Measurements from ENCODE around the gene RNF4. TPM values are rescaled to one million over a fixed set of nuclear protein-coding genes. Genes with fewer than 3 reads are reported as not detected.
"Not testable (repeated sequence)": the region's sequence is repeated elsewhere in the genome, so short reads cannot be mapped to it uniquely, and the experiment has no call there.

RNF4 gene
- total and polyA plus RNA-seq, 10 of the 15 experiments (the other 5 are each of a cell fraction or from before 2014, with no cell fraction given), result 34.9 to 145 (median 76.1) TPM

DNA sequence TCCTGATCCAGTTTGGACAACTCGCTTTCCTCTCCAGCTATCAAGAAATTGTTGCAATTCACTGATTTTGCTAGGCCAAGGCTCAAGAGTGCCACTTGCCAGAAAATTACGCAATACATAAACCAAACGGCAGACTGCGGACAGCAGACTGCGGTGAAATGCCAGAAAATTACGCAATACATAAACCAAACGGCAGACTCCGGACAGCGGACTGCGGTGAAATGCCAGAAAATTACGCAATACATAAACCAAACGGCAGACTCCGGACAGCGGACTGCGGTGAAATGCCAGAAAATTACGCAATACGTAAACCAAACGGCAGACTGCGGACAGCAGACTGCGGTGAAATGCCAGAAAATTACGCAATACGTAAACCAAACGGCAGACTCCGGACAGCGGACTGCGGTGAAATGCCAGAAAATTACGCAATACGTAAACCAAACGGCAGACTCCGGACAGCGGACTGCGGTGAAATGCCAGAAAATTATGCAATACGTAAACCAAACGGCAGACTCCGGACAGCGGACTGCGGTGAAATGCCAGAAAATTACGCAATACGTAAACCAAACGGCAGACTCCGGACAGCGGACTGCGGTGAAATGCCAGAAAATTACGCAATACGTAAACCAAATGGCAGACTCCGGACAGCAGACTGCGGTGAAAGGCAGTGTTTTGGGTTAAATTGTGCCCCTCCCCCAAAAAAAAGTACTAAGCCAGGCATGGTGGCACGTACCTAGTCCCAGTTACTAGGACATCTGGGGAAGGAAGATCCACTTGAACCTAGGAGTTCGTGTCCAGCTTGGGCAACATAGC, 38.8 kb upstream of the RNF4 start:
- FAIRE-seq; H3K36me3 ChIP-seq (ENCODE audit: control insufficient read depth in 2 of 2, insufficient read depth in 2 of 2, low read length in 1 of 2); H3K9me3 ChIP-seq (replicated peaks; ENCODE audit: control insufficient read depth, insufficient read depth, low read length); CTCF ChIA-PET; H3K4me3 ChIP-seq; H3K4me1 ChIP-seq (ENCODE audit: control insufficient read depth, insufficient read depth, low read length); POLR2A ChIA-PET; BruUV-seq (replicated peaks); H3K9ac ChIP-seq (ENCODE audit: control insufficient read depth, insufficient read depth, low read length); SMC1A ChIA-PET (ENCODE audit: uncharacterized antibody, unreplicated experiment); H4K20me1 ChIP-seq (ENCODE audit: control insufficient read depth, insufficient read depth); DNase-seq (ENCODE audit: low read depth, low spot score); H2AFZ ChIP-seq (ENCODE audit: control insufficient read depth, low read depth, low read length); H3K79me2 ChIP-seq (ENCODE audit: control insufficient read depth, insufficient read depth, low read length); intact Hi-C loops (cut with micrococcal nuclease; ENCODE audit: unreplicated experiment); H3K4me2 ChIP-seq (ENCODE audit: control insufficient read depth, insufficient read depth); in situ Hi-C loops (cut with MboI); RAD21 ChIA-PET (ENCODE audit: unreplicated experiment); ATAC-seq; H3K27me3 ChIP-seq (replicated peaks in 1 of 2; ENCODE audit: control insufficient read depth in 2 of 2, insufficient read depth in 2 of 2, low read length in 1 of 2); H3K27ac ChIP-seq (ENCODE audit: control insufficient read depth, insufficient read depth): not testable (repeated sequence)
- 76% methylated on average over 19 of the region's 49 CpGs for WGBS (ENCODE audit: insufficient coverage, insufficient replicate concordance, low lambda C conversion rate, missing lambda C conversion rate)

DNA sequence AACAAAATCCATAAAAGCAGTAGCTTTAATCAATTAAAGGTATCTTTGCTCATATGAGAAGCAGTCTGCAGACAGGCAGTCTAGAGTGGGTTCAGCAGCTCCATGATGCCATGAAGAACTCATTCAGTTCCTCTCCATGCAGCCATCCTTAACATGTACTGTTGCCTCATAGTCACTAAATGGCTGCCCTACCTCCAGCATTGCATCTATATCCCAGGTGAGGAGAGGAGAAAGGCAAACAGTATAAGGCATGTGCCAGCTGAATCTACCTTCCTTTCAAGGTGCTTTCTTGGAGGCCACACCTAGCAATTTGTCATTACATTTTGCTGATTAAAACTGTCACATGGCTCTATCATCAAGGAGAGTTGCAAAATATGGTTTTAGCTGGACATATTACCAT, 36.9 kb upstream of the RNF4 start:
- SMC1A ChIA-PET (ENCODE audit: uncharacterized antibody, unreplicated experiment), result no interaction called here
- FAIRE-seq (no peak), ATAC-seq (no peak), DNase-seq (ENCODE audit: low read depth, low spot score) (no peak)
- Histone ChIP-seq H3K36me3 (ENCODE audit: control insufficient read depth in 2 of 2, insufficient read depth in 2 of 2, low read length in 1 of 2) (no peaks in the 10 kb centered on the region), H3K4me3 (no peak overlapping the region), H3K9ac (ENCODE audit: control insufficient read depth, insufficient read depth, low read length) (no peak overlapping the region), H2AFZ (ENCODE audit: control insufficient read depth, low read depth, low read length) (no peak overlapping the region), H3K27ac (ENCODE audit: control insufficient read depth, insufficient read depth) (no peak overlapping the region), H3K4me2 (ENCODE audit: control insufficient read depth, insufficient read depth) (no peak overlapping the region), H3K79me2 (ENCODE audit: control insufficient read depth, insufficient read depth, low read length) (no peaks in the 10 kb centered on the region), H3K9me3 (replicated peaks; ENCODE audit: control insufficient read depth, insufficient read depth, low read length) (no peaks in the 10 kb centered on the region), H3K27me3 (replicated peaks in 1 of 2; ENCODE audit: control insufficient read depth in 2 of 2, insufficient read depth in 2 of 2, low read length in 1 of 2) (no peaks in the 10 kb centered on the region), H3K4me1 (ENCODE audit: control insufficient read depth, insufficient read depth, low read length) (no peaks in the 10 kb centered on the region), H4K20me1 (ENCODE audit: control insufficient read depth, insufficient read depth) (no peaks in the 10 kb centered on the region)
- TF ChIP-seq EZH2 (IDR thresholded peaks at IDR 0.05; ENCODE audit: borderline replicate concordance, control insufficient read depth, low read depth, low read length) (no peak), ATF2 (IDR thresholded peaks at IDR 0.05; ENCODE audit: low read length) (no peak), RFX5 (IDR thresholded peaks at IDR 0.05; ENCODE audit: low read depth, low read length) (no peak)
- RAD21 ChIA-PET (ENCODE audit: unreplicated experiment), result no interaction called here
- CTCF ChIA-PET, result interaction anchor here (0.6 kb wide), 1 partner anchor 11 kb away, joined by 3 read pairs; no protein-coding TSS in a partner anchor
- intact Hi-C loops (cut with micrococcal nuclease; ENCODE audit: unreplicated experiment), result no loop called here
- in situ Hi-C loops (cut with MboI), result no loop called here
- POLR2A ChIA-PET, result no interaction called here
- BruUV-seq (replicated peaks), result no TSS peak

Measured in GM12878 (cell line).